H1 (cell line): ENCODE measurements around the gene CCDC106. TPM values are rescaled to one million over a fixed set of nuclear protein-coding genes. Genes with fewer than 3 reads are reported as not detected.

Source experiments
- CREB1 ChIP-seq: IDR thresholded peaks from 2 replicates; pipeline ENCODE4 v1.6.1; 2012; ENCODE audit warnings: inconsistent platforms
- GABPA ChIP-seq: IDR thresholded peaks from 2 replicates; pipeline ENCODE4 v1.6.1; 2011; ENCODE audit warnings: mild to moderate bottlenecking, low read length, moderate library complexity, borderline replicate concordance; ENCODE audit not compliant: insufficient read depth
- HDAC2 ChIP-seq, 2 experiments: fragments of 300-600 bp in 1 of 2; sonication (generic) in 1 of 2; IDR thresholded peaks; 2 replicates each; pipeline ENCODE4 v1.6.1; 2011 to 2012; ENCODE audit warnings: low read depth in 2 of 2, low read length in 2 of 2, mild to moderate bottlenecking in 2 of 2, moderate library complexity in 2 of 2, borderline replicate concordance in 1 of 2, inconsistent platforms in 1 of 2
- JUND ChIP-seq: IDR thresholded peaks from 2 replicates; pipeline ENCODE4 v1.6.1; 2011; ENCODE audit warnings: mild to moderate bottlenecking, improper control_type of control experiment, low read length
- KDM4A ChIP-seq: IDR thresholded peaks from one replicate; pipeline ENCODE4 v1.7.1; 2012; ENCODE audit warnings: low read depth, mild to moderate bottlenecking, moderate library complexity, low read length, inconsistent platforms; ENCODE audit not compliant: severe bottlenecking
- NRF1 ChIP-seq: IDR thresholded peaks from 2 replicates; pipeline ENCODE4 v1.6.1; 2011; ENCODE audit warnings: mild to moderate bottlenecking, low read depth, low read length, improper control_type of control experiment
- PHF8 ChIP-seq: fragments of 200-600 bp; sonication (generic); conservative IDR thresholded peaks from 2 replicates; pipeline ENCODE4 v1.7.1; 2012; ENCODE audit warnings: low read depth, mild to moderate bottlenecking, inconsistent platforms, low read length, moderate library complexity
- RAD21 ChIP-seq, 2 experiments: IDR thresholded peaks in 1 of 2; conservative IDR thresholded peaks in 1 of 2; 2 replicates each; pipeline ENCODE4 v1.6.1; 2011; ENCODE audit warnings: low read depth in 2 of 2, low read length in 2 of 2, improper control_type of control experiment in 1 of 2, inconsistent platforms in 1 of 2, mild to moderate bottlenecking in 1 of 2, moderate library complexity in 1 of 2
- RNF2 ChIP-seq: fragments of 200-900, 300-1000 bp; sonication (generic); IDR thresholded peaks from 2 replicates; pipeline ENCODE4 v1.7.1; 2016; ENCODE audit warnings: borderline replicate concordance, low read depth, mild to moderate bottlenecking, antibody characterized with exemption, low read length; ENCODE audit not compliant: poor library complexity, severe bottlenecking; ENCODE audit errors: missing control alignments
- SIN3A ChIP-seq, 2 experiments: IDR thresholded peaks in 1 of 2; conservative IDR thresholded peaks in 1 of 2; 2 replicates each; pipeline ENCODE4 v1.6.1; 2011 to 2012; ENCODE audit warnings: low read length in 2 of 2, improper control_type of control experiment in 1 of 2, low read depth in 1 of 2, mild to moderate bottlenecking in 1 of 2
- SP2 ChIP-seq: IDR thresholded peaks from 2 replicates; pipeline ENCODE4 v1.6.1; 2012; ENCODE audit warnings: mild to moderate bottlenecking, low read length, inconsistent platforms
- SP4 ChIP-seq: IDR thresholded peaks from 2 replicates; pipeline ENCODE4 v1.6.1; 2012; ENCODE audit warnings: low read length, inconsistent platforms
- SUZ12 ChIP-seq: fragments of 200-600 bp; sonication (generic); IDR thresholded peaks from 2 replicates; pipeline ENCODE4 v1.6.1; 2012; ENCODE audit warnings: mild to moderate bottlenecking, inconsistent platforms, low read length, moderate library complexity, mixed read lengths
- TBP ChIP-seq: IDR thresholded peaks from 2 replicates; pipeline ENCODE4 v1.6.1; 2011; ENCODE audit warnings: low read depth, low read length, improper control_type of control experiment
- YY1 ChIP-seq: IDR thresholded peaks from 2 replicates; pipeline ENCODE4 v1.6.1; 2011; ENCODE audit warnings: low read depth, mild to moderate bottlenecking, low read length
- polyA plus RNA-seq, 7 experiments: library from polyadenylated mRNA; depleted of rRNA in 3 of 7; stranded (reverse) in 5 of 7; unstranded in 2 of 7; fragments of >200 nt in 5 of 7; fragments of 200-250 nt in 2 of 7; gene quantifications; 1 replicate in 5 of 7; 2 replicates in 1 of 7; 4 replicates in 1 of 7; pipeline versions ENCODE4 v1.2.1 to v1.2.3, GENCODE V29; 2011 to 2013; ENCODE audit warnings: missing spikeins in 2 of 7, mixed read lengths in 2 of 7
- total RNA-seq: library from RNA; stranded (reverse); fragmentation: NEBNext Ultra II Directional; extraction: Animal tissue kit (Norgen Biotek cat#: 25700); gene quantifications from 2 replicates; pipeline ENCODE4 v1.2.1, GENCODE V29; 2021
- TF ChIP-seq, protein P1 (sequence below): IDR thresholded peaks from 2 replicates; pipeline ENCODE4 v1.6.1; 2011; ENCODE audit warnings: low read depth, mild to moderate bottlenecking, low read length; ENCODE audit not compliant: insufficient read depth

The CCDC106 gene
- total and polyA plus RNA-seq, 2 of the 8 experiments (the other 6 are each of a cell fraction or from before 2014, with no cell fraction given): 12.0 to 20.1 TPM

DNA sequence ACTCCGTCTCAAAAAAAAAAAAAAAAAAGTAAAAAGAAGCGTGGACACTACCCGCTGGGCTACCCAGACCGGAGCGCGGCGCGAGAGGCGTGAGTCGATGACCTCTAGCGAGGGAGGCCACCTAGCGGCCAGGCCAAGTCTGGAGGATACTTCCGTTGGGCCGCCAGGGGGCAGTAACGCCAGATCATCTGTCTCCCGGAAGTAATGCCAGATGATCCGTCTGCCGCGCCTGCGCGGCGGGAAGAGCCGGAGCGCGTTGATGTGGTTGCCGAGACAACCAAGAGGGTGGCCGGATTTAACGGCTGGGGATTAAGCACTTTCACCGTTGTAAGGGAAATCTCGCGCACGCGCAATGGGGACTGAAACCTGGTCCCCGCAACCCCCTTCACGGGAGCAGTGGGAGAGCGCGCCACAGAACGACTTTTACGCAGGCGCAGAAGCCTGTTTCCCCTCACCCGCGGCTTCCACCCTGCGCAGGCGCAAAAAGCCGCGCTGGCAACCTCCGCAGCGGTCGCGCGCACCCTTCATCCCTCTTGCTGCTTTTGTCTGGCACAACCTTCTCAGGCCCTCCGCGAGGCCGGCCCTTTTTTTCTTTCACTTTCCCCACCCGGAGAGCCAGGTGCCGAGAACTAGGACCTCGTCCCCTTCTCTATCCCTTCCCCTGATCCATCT, 5.8 kb downstream of the CCDC106 start (continued):
- TF ChIP-seq SIN3A (conservative IDR thresholded peaks at IDR 0.05 in 1 of 2, IDR thresholded peaks at IDR 0.05 in 1 of 2; ENCODE audit: low read depth in 1 of 2, low read length in 2 of 2) (peak in 1 of 2 experiments; percentile 95; a peak in 2 of 4 replicates), KDM4A (peak; percentile 15), JUND (peak; percentile 69), SUZ12 (no peak), CREB1 (peak; percentile 70), SP4 (peak; percentile 72; the same call in 1 of the 2 replicates), PHF8 (peak; percentile 74), RNF2 (no peak), NRF1 (peak; percentile 82), SP2 (0 out of 2 replicates have a peak, but pooled peaks have one; percentile 10), HDAC2 (IDR thresholded peaks at IDR 0.05; ENCODE audit: borderline replicate concordance in 1 of 2, low read depth in 2 of 2, low read length in 2 of 2) (peak in 1 of 2 experiments; percentile 35; a peak in 1 of 4 replicates), TBP (peak; percentile 47; the same call in 1 of the 2 replicates), YY1 (no peak), RAD21 (IDR thresholded peaks at IDR 0.05 in 1 of 2, conservative IDR thresholded peaks at IDR 0.05 in 1 of 2; ENCODE audit: low read depth in 2 of 2, low read length in 2 of 2) (peak; percentile 46 to 47), GABPA (peak; percentile 79; the same call in 1 of the 2 replicates)
- TF ChIP-seq, protein P1, sequence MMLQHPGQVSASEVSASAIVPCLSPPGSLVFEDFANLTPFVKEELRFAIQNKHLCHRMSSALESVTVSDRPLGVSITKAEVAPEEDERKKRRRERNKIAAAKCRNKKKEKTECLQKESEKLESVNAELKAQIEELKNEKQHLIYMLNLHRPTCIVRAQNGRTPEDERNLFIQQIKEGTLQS: peak; percentile 87
